HG03432 (cell line): ENCODE results near the gene PPP1R1B.

Source experiments
- ATAC-seq: cut with Tn5 transposase; IDR thresholded peaks from one replicate; pipeline ENCODE4 v1.9.1; 2021; ENCODE audit warnings: mild to moderate bottlenecking, moderate library complexity; ENCODE audit not compliant: unreplicated experiment

Gene PPP1R1B

DNA sequence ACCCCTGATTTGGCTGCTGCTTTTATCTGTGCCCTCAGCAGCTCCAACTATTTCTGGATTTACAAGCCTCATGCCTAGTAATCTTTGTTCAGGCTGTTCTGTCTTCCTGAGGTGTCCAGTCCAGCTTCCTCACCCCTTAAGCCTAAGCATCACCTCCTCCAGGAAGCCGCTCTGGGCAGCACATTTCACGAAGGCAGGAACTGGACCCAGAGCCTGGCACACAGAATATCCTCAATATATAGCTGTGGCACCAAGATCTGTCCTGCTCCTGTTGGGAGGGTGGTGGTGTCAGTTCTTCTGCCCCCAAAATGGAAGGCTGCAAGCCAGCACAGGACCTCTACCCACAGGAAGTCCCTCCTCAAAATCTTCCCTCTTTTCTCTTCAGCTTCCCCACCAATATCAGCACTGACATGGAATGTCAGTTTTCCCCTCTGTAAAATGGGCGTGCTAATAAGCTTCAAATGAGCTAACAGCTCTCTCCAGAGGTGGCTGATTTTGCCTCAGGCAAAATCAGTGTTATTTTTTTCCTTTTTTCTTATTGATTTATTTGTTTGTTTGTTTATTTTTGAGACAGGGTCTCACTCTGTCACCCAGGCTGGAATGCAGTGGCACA, 12.1 kb upstream of the PPP1R1B start:
- ATAC-seq: no peak

DNA sequence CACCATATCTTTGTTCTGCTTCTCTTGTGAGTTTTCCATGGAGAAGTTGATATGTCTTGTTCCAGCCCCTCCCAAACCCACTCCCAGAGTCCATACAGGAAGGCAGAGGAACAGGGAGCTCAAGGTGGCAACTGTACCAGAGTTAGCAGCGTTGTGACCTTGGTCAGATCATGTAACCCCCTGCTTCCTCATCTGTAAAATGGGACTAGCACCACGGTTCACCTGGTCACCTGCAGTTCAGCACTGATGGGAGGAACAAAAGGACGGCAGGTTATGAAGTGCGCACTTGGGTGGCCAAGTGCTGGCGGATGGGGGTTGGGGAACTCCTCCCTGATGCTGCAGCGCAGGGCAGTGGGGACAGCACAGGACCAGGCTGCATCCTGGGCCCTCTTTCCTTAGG, 11.3 kb upstream of the PPP1R1B start:
- no peak for ATAC-seq

DNA sequence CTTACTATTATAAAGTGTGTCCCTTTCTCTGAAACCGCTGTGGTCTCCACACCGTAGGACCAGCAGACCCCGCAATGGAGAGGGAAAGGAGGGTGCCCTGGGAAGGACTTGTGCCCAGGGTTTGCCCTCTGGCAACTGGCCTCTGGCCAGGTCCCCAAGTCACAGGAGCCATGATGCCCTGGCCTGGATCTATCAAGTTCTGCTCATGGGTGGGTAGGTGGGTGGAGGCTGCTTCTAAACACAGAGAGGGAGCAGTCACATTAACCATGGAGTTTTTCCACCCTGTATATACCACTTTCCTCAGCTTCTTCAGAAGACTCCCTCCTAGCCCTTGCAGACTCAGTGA, 9.7 kb upstream of the PPP1R1B start:
- no peak for ATAC-seq

DNA sequence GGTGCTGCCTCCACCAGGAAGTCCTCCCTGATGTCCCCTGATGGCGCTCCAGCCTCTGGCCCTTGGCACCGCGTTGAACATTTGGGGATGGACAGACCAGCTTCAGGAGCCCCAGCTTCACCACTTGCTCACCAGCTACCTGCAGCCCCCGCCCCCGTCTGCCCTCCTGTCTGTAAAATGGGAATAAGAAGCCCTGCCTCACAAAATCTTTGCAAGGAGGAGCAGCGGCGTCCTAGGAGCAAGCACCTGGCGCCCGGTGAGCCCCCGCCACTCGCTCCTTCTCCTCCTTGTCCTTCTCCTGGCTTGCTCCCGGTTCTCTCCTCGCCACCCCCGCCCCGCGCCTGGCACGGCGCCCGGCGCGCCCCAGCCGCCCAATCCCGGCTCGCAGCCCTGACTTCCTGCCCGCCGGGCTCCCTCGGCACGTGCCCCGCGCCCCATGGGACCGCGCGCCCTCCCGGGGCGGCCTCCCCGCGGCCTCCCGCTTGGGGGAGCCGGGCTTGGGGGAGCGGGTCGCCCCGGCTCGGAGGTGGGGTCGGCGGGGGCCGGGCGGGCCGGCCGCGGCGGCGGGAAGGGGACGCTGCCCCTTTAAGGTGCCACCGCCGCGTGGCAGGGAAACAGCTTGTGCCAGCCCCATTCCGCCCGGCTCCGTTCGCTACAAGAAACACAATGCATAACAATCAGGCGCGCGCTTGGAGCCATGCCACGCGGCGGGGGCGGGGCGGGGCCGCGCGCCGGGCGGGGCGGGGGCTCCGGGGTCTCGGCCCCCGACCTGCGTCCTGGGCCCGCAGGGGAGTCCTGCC, 9.1 kb upstream of the PPP1R1B start:
- ATAC-seq: no peak

DNA sequence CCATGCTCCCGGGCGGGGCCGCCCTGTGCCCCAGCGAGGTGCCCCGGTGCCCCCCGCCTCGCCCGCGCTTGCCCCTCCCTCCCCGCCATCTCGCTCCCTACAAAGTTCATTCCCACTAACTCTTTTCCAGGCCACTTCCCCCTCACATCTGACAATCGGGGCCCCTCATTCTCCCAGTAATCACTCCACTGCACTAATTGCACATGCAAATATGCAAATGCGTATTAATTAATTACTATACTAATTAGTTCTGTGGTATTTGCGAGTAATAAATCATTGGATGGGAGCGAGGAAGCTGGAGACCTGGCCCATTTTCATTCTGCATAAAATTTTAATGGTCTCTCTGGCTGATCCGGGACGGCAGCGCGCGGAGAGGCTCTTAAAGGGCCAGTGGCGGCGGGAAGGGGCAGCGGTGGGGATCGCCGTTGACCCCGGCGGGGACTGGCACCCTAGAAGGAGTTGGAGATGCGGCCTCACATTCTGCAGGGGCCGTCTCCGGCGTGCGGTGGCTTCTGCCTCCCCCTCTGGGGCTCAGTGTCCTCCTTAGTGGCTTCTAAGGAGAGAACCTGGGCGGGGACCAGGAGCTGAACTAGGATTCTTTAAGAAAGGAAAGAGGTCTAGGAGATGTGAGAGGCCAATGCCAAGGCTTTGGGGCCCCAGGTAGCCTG, 8.4 kb upstream of the PPP1R1B start:
- ATAC-seq: no peak

DNA sequence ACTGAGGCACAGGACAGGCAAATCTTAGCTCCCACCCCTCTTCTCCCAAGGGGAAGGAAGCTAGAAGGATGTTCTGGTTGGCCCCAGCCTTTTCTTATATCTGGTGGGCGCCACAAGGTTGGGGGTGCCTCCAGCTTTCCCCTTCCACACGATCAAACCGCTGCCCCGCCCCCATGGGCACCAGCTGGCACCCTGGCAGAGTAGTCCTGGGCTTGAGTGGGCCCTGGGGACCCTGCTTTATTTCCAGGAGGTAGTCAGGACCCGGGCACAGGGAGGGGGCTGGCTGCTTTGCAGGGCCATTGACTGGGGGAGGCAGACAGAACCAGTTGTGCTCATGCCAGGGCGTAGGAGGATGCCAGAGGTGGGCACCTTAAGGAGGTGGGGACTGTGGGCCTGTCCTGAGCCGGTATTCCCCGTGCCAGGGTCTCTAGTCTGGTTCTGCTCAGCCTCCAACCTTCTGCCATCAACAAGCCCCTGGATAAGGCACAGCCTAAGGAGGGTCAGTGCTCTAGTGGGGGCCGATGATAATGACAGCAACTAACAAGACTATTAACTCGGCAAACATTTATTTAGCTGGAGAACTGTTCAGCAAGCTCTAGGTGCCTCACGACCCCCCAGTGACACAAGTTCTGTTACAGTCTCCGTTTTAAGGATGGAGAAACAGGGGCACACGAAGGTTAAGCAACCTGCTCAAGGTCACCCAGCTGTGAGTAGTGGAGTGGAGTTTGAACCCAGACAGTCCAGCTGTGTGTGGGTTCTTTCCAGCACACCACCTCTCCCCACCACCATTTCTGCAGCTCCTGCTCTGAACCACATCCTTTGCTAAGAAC, 7.6 kb upstream of the PPP1R1B start:
- no peak for ATAC-seq

DNA sequence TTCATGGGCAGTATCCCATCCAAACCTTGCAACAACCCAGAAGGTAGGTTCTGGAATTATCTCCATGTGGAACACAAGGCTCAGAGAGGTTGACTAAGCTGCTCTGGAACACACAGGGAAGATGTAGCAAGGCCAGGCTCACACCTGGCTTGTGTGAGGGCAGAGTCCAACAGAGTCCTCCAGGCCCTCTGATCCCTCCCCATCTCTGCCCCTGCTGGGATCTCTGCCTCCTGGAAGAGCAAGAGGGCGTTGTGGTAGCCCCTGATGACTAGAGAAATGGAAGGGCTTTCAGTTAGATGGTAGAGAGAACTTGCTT, 7.0 kb upstream of the PPP1R1B start:
- no peak for ATAC-seq

DNA sequence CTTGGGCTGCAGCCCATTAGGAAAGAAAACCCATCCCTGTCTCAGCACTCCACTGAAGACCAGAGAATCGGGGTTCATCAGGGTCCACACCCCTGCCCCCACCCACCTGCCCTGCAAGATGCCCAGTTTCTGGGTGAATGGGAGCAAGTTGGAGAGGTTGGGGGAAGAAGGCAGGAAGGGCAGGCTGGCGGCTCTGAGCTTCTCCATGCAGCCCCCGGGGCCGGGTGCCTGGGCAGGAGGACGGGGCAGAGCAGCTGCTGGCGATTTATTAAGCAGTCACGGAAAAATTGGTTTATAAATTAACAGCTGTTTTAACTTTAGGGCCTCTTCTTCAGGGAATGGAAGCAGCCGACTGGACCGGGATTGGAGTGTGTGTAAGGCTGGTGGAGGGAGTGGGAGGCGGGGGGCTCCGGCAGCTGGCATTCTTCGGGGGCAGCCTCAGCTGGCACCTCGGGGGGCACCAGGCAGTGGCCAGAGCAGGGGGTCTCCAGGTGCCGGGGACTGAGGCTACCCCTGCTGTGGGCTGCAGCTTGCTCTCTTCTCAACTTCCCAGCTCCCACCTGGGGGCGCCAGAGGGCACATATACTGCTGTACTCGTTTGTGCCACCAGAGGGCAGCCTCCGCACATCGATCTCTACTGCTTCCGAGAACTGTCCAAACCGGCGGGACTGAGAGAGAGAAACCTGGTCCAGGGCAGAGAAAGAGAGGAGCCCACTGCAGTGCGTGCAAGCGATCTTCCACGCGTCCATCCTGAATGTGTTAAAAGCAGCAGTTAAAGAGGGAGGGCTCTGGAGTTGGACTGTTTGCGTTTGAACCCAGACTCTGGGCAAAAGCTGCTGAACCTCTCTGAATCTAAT, 5.0 kb upstream of the PPP1R1B start:
- peak; percentile 69 for ATAC-seq

DNA sequence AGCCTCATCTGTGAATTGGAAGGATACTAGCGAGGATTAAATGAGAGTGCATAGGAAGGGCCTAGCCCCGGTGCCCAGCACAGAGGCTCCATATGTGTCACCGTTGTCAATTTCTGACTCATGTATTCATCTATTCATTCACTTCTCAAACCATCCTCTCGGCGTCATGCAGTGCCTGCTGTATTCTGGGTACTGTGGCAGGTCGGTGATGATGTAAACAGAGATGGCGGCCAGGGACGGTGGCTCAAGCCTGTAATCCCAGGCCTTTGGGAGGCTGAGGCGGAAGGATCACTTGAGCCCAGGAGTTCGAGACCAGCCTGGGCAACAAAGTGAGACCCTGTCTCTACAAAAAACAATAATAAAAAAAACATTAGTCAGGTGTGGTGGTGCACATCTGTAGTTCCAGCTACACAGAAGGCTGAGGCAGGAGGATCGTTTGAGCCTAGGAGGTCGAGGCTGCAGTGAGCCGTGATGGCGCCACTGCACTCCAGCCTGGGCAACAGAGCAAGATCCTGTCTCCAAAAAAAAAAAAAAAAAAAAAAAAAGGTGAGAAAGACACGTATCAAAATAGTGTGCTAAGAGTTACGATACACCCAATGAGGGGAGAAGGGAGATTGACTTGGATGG, 4.3 kb upstream of the PPP1R1B start:
- ATAC-seq: peak; percentile 22

DNA sequence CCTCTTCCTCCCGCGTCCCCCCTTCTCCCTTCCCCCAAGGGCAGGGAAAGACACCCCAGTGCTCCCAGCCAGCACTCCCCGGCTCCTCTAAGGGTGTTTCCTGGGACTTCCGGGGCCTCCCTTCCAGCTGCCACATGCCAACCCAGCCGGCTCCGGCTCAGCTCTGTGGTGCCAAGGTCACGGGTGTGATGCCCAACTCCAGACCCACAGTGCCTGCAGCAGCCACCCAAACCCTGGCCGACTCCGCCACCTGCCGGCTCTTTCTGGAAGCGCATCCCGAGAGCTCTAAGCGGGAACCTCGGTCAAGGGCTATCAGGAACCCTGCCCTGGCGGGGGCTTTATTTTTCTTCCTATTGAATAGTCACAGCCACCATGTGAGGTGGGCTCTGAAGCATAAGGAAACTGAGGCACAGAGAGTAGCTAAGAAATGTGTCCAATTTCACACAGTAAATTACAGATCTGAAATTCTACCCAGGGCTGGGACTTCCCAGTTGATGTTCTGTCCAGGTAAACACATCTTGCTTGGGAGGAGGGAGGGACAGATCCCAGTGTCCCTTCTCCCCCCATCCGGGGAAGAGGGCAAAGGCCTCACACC, 3.3 kb upstream of the PPP1R1B start:
- no peak for ATAC-seq

DNA sequence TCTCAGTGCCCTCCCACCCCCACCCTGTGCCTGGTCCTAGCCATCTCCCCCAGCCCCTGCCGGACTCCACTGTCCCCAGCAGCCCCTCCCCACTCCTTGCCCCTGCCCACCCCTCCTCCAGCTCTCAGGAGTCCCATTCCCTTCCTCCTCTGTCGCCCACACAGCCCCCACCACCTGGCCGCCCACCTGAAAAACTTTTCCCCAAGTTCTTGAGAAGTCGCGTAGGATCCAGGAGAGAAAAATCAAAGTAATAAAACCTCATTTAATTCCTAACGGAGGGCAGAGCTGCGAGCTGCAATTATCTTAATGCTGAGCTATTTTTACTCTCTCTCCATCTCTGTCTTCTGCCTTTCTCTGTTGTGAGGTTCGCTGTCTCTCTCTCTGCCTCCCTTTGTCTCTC, 2.4 kb upstream of the PPP1R1B start:
- no peak for ATAC-seq

DNA sequence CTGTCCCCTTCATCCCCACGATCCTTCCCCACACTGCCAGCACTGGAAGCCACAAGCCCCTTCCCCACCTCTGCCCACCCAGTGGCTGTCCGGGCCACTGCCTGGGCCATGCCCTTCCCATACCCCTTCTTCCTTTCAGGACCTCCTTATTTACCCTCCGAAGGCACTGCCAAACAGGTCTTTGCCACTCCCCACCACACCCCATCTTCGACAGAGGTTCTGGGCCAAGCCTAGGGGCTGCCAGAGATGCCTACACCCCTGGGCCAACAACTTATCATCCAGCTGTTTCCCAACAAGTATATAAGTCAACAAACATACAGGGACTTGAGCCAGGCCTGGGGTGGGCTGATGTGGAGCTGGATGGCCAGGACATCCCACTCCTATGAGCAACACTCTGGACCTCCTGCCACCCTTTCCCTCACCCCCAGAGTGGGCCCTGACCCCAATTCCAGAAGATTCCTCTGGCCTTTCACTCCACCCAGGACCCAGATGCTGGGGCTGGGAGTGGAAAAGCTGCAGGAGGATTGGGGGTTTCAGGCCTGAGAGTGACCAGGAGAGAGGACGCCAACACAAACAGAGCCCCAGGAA, 1.5 kb upstream of the PPP1R1B start:
- no peak for ATAC-seq

DNA sequence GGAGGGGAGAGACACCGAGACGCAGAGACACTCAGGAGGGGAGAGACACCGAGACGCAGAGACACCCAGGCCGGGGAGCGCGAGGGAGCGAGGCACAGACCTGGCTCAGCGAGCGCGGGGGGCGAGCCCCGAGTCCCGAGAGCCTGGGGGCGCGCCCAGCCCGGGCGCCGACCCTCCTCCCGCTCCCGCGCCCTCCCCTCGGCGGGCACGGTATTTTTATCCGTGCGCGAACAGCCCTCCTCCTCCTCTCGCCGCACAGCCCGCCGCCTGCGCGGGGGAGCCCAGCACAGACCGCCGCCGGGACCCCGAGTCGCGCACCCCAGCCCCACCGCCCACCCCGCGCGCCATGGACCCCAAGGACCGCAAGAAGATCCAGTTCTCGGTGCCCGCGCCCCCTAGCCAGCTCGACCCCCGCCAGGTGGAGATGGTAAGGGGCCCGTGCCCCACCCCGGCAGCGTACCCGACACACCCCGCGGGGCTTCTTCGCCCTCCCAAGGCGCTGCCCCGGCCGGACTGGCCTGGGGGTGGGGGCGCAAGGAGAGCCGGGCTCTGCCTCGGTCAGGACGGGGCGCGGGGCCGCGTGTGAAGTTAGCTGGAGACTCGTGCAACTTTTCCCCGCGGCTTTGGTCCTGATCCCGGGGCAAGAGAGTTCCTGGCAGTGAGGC, 427 bp downstream of the PPP1R1B start:
- ATAC-seq: no peak

DNA sequence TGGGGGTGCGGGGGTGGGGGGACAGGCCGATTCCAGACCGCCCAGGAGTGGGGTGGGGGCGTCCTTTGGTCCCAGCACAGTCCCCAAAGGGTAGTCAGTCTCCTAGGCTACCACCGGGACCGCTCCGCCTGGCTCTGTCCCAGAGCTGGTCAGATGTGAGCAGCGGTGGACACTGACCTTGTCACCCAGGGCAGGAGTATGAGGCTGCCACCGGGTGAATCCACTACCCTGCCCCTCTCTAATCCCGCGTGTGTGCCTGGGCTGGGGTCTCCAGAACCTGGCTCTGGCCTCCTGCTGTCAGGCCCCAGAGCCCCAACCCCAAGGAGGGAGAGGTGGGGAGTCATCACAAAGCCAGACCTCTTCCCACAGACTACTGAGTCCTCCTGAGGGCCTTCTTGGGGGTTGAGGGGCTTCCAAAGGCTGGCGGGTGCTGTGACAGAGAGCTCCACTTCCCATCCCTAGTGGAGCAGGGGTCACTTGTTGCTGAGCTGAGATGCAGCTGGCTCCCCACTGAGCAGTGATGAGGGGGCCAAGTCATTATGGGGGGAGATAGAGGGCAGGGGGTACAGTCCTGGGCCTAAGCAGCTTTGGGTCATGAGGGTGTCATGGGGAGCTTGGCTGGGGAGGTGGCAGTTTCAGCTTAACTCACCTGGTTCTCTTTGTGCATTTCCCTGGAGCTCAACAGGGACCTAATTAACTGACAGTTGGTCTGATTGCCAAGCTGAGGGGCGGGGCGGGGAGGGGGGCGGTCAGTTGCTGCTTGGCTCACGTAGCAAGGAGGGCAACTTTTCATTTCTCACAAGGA, 1.2 kb downstream of the PPP1R1B start:
- no peak for ATAC-seq

DNA sequence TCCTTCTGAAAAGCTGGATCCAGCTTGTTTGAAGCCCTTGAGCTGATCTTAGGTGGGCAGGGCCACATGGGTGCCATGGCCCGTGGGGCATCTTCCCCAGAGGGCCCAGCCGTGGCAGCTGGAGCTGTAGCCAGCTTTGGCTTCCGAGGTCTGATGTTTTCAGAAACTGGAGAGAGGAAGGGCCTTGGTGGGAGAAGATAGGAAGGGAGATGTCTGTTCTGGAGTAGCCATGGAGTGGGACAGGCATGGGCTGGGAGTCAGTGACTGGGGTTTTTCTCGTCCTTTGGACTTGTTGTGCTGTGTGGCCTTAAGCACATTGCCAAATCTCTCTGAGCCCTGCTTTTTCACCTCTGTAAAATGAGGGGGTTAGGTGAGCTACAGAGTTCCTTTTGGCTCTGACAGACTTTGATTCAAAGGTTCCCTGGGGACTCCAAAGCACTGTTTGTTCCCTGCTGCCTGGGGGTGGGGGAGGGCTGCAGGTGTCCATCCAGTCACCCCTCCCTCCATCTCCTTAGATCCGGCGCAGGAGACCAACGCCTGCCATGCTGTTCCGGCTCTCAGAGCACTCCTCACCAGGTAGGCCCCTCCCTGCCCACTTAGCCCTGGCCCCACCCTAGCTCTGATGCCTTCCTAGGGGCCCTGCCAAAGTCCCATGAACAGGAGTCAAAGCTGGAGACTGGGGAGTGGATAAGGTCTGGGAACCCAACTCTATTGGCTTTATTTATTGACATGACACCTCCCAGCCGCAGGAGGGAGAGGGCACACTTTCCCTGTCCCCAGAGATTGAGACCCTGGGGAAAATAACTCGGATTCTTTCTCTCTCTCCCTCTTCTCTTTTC, 2.1 kb downstream of the PPP1R1B start:
- ATAC-seq: no peak

DNA sequence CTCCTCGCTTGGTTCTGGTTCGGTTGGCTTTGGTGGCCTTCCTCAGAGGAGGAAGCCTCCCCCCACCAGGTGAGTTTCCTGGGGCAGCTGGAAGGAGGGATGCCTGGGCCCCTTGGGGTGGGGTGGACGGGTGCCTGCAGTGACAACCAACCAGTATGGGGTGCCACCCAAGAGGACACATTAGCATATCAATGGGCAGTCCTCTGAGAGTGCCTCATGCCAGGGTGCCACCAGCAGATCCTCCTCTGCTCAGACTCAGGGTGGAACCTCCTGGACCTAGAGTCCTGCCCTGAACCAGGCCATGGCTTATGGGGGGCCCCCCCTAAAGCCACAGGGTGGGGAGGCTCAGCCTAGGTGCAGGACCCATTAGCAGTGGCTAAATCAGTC, 2.7 kb downstream of the PPP1R1B start:
- ATAC-seq: no peak

DNA sequence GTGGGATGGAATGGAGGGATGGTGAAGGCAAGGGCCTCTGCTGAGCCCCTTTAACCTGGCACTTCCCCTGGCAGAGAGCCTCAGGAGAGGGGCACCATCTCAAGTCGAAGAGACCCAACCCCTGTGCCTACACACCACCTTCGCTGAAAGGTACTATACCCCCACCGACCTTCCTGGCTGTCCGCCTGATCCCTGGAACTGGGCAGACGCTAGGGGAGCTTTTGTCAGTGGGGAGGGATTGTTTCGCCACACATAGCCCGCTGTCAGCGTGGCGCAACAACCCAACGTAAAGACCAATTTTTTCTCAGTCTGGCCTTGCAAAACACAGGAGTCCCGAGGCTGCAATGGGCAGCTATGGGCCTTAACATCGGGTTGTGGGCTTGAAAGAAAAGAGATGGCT, 3.1 kb downstream of the PPP1R1B start:
- ATAC-seq: no peak
